Measurements from ENCODE around the gene ADAMTS10. TPM values are rescaled to one million over a fixed set of nuclear protein-coding genes. Genes with fewer than 3 reads are reported as not detected.

Gene ADAMTS10
- total RNA-seq, 1 experiment from 2014 or later = 10.2 TPM

GRCh38 chr19:8584965-8585893, 25.3 kb downstream of the ADAMTS10 start:
- ATAC-seq (peak; percentile 33; the same call in 1 of the 2 replicates), DNase-seq (ENCODE audit: low read depth, low spot score) (no peak)
- ChIA-PET POLR2A (no interaction called here), CTCF (interaction anchor here (1.0 to 2.7 kb wide), 3 partner anchors 10 to 73 kb away, joined by 3 to 12 read pairs (median 6); no protein-coding TSS in a partner anchor), RAD21 (ENCODE audit: low non-redundant PET in 1 of 2, low total read pairs in 2 of 2, uncharacterized antibody in 2 of 2, unreplicated experiment in 2 of 2) (no interaction called here)
- no peaks in the 10 kb centered on the region for H3K27me3 ChIP-seq (ENCODE audit: insufficient read depth, low read length)
- BruUV-seq (replicated peaks) = no TSS peak
- H3K4me2 ChIP-seq (ENCODE audit: low read length) = no peak overlapping the region
- peaks cover 4 to 14% of the 10 kb centered on the region in 2 experiments; a peak in 3 of 4 replicates for H3K4me1 ChIP-seq (ENCODE audit: control insufficient read depth in 1 of 2, insufficient read depth in 2 of 2, low read length in 2 of 2)
- no peak overlapping the region for H3K9ac ChIP-seq (ENCODE audit: low read length)
- no peak overlapping the region for H3K4me3 ChIP-seq (replicated peaks in 1 of 2; ENCODE audit: low read depth in 1 of 2, low read length in 2 of 2)
- H2AFZ ChIP-seq (ENCODE audit: low read depth, low read length, poor library complexity, severe bottlenecking) = no peak overlapping the region
- H3K9me2 ChIP-seq (ENCODE audit: insufficient read depth) = no peaks in the 10 kb centered on the region
- no peak for TF ChIP-seq YY1 (IDR thresholded peaks at IDR 0.05; ENCODE audit: extremely low read depth, insufficient replicate concordance, low read depth, low read length)
- no peak for TF ChIP-seq EGR1 (IDR thresholded peaks at IDR 0.05; ENCODE audit: low read depth)
- no peak for TF ChIP-seq TCF7L2 (IDR thresholded peaks at IDR 0.05; ENCODE audit: borderline replicate concordance, extremely low read depth, insufficient read depth, insufficient read length)
- TF ChIP-seq SP1 (IDR thresholded peaks at IDR 0.05; ENCODE audit: low read depth) = no peak
- TF ChIP-seq EZH2 (IDR thresholded peaks at IDR 0.05) = no peak
- TF ChIP-seq FOSL1 (IDR thresholded peaks at IDR 0.05; ENCODE audit: low read depth) = no peak
- TF ChIP-seq ELF1 (IDR thresholded peaks at IDR 0.05; ENCODE audit: borderline replicate concordance, low read depth) = no peak
- TF ChIP-seq RAD21 (IDR thresholded peaks at IDR 0.05; ENCODE audit: low read depth) = no peak
- H3K27ac ChIP-seq (ENCODE audit: low read depth, low read length) = no peak overlapping the region
- no peaks in the 10 kb centered on the region for H4K20me1 ChIP-seq (ENCODE audit: insufficient read depth)
- H3K36me3 ChIP-seq (ENCODE audit: control insufficient read depth in 1 of 2, insufficient read depth in 2 of 2, low read length in 2 of 2) = no peaks in the 10 kb centered on the region
- intact Hi-C loops (cut with micrococcal nuclease) = no loop called here
- no peaks in the 10 kb centered on the region for H3K79me2 ChIP-seq (ENCODE audit: insufficient read depth, low read length)
- H3K9me3 ChIP-seq (ENCODE audit: control insufficient read depth in 1 of 2, insufficient read depth in 1 of 2, low read depth in 1 of 2, low read length in 2 of 2) = no peaks in the 10 kb centered on the region
